KMS-11 (cell line): Measurements from ENCODE around the gene TAPBP.
"Not testable (repeated sequence)": the region's sequence is repeated elsewhere in the genome, so short reads cannot be mapped to it uniquely, and the experiment has no call there.

ENCODE experiments used
- H2AFZ ChIP-seq: fragments of 200-600 bp; sonication (generic); 2 replicates; pipeline ENCODE4 v1.6.1; 2016; ENCODE audit warnings: antibody characterized with exemption, mixed run types, low read depth
- H3K27ac ChIP-seq: fragments of 200-600 bp; sonication (generic); 2 replicates; pipeline ENCODE4 v1.6.1; 2016; ENCODE audit warnings: mild to moderate bottlenecking, mixed run types
- H3K27me3 ChIP-seq: fragments of 200-600 bp; sonication (generic); 2 replicates; pipeline ENCODE4 v1.6.1; 2017; ENCODE audit warnings: mild to moderate bottlenecking, low read depth, mixed run types, moderate library complexity; ENCODE audit not compliant: insufficient read depth
- H3K36me3 ChIP-seq: fragments of 200-600 bp; sonication (generic); 2 replicates; pipeline ENCODE4 v1.6.1; 2017; ENCODE audit warnings: mild to moderate bottlenecking, mixed run types; ENCODE audit not compliant: insufficient read depth
- H3K4me1 ChIP-seq: fragments of 200-600 bp; sonication (generic); 2 replicates; pipeline ENCODE4 v1.6.1; 2016; ENCODE audit warnings: mild to moderate bottlenecking, low read depth, mixed run types; ENCODE audit not compliant: poor library complexity, severe bottlenecking
- H3K4me2 ChIP-seq: fragments of 200-600 bp; sonication (generic); 2 replicates; pipeline ENCODE4 v1.7.0; 2016; ENCODE audit warnings: mild to moderate bottlenecking, mixed run types
- H3K4me3 ChIP-seq: fragments of 200-600 bp; sonication (generic); IDR thresholded peaks from 2 replicates; pipeline ENCODE4 v1.6.1; 2017; ENCODE audit warnings: low read depth, low read length, mixed read lengths; ENCODE audit not compliant: insufficient read depth
- H3K79me2 ChIP-seq: fragments of 200-600 bp; sonication (generic); 2 replicates; pipeline ENCODE4 v1.6.1; 2016; ENCODE audit warnings: low read depth, mixed run types; ENCODE audit not compliant: insufficient read depth
- H3K9ac ChIP-seq: fragments of 200-600 bp; sonication (generic); 2 replicates; pipeline ENCODE4 v1.6.1; 2016; ENCODE audit warnings: mild to moderate bottlenecking, mixed run types
- H4K20me1 ChIP-seq: fragments of 200-600 bp; sonication (generic); 2 replicates; pipeline ENCODE4 v1.6.1; 2016; ENCODE audit warnings: mild to moderate bottlenecking, mixed run types; ENCODE audit not compliant: insufficient read depth
- CTCF ChIP-seq: fragments of 200-600 bp; sonication (generic); conservative IDR thresholded peaks from 2 replicates; pipeline ENCODE4 v1.6.1; 2017; ENCODE audit warnings: low read depth, mild to moderate bottlenecking, antibody characterized with exemption, low read length, moderate library complexity, mixed read lengths

The TAPBP gene

GRCh38 chr6:33347816-33348215 is 33.9 kb upstream of the TAPBP start:
- peaks cover 23% of the 10 kb centered on the region for H3K4me1 ChIP-seq
- no peaks in the 10 kb centered on the region for H3K36me3 ChIP-seq
- no peak overlapping the region for H3K9ac ChIP-seq
- H2AFZ ChIP-seq = no peak overlapping the region
- H3K4me2 ChIP-seq = no peak overlapping the region
- H3K79me2 ChIP-seq = no peaks in the 10 kb centered on the region
- no peak overlapping the region for H3K27ac ChIP-seq
- H4K20me1 ChIP-seq = no peaks in the 10 kb centered on the region
- no peak for TF ChIP-seq CTCF
- no peak overlapping the region for H3K4me3 ChIP-seq
- H3K27me3 ChIP-seq = peaks cover 17% of the 10 kb centered on the region; the same call in 1 of the 2 replicates

- H4K20me1 ChIP-seq, H3K36me3 ChIP-seq, H3K4me3 ChIP-seq, H2AFZ ChIP-seq, H3K79me2 ChIP-seq, H3K27ac ChIP-seq, H3K9ac ChIP-seq, H3K4me2 ChIP-seq: not testable (repeated sequence)
- Histone ChIP-seq H3K27me3 (peaks cover 17% of the 10 kb centered on the region; the same call in 1 of the 2 replicates), H3K4me1 (peaks cover 23% of the 10 kb centered on the region)
These were observed 33.1 kb upstream of the TAPBP start for GRCh38 chr6:33346972-33347371.

GRCh38 chr6:33344701-33345697 is 31.1 kb upstream of the TAPBP start:
- Histone ChIP-seq H3K36me3 (no peaks in the 10 kb centered on the region), H2AFZ (no peak overlapping the region), H3K4me2 (peak overlapping the region; percentile 45), H3K27me3 (peaks cover 17% of the 10 kb centered on the region; the same call in 1 of the 2 replicates), H3K4me1 (peaks cover 27% of the 10 kb centered on the region), H3K9ac (no peak overlapping the region), H3K79me2 (no peaks in the 10 kb centered on the region), H4K20me1 (no peaks in the 10 kb centered on the region), H3K27ac (no peak overlapping the region; the same call in 1 of the 2 replicates), H3K4me3 (no peak overlapping the region)
- TF ChIP-seq CTCF = peak; percentile 79

GRCh38 chr6:33343953-33344611 is 30.2 kb upstream of the TAPBP start:
- no peaks in the 10 kb centered on the region for H3K36me3 ChIP-seq
- H3K27ac ChIP-seq = no peak overlapping the region
- H3K79me2 ChIP-seq = no peaks in the 10 kb centered on the region
- no peak overlapping the region for H2AFZ ChIP-seq
- H3K4me1 ChIP-seq = peaks cover 27% of the 10 kb centered on the region
- H3K4me3 ChIP-seq = no peak overlapping the region
- H3K27me3 ChIP-seq = peaks cover 17% of the 10 kb centered on the region; the same call in 1 of the 2 replicates
- peak overlapping the region; percentile 45 for H3K4me2 ChIP-seq
- H4K20me1 ChIP-seq = no peaks in the 10 kb centered on the region
- TF ChIP-seq CTCF = no peak
- H3K9ac ChIP-seq = no peak overlapping the region

- H2AFZ ChIP-seq, H3K9ac ChIP-seq, H3K4me3 ChIP-seq, H3K36me3 ChIP-seq, H4K20me1 ChIP-seq, H3K27ac ChIP-seq, H3K79me2 ChIP-seq: not testable (repeated sequence)
- peak overlapping the region; percentile 45; the same call in 1 of the 2 replicates for H3K4me2 ChIP-seq
- H3K27me3 ChIP-seq = peaks cover 12% of the 10 kb centered on the region; the same call in 1 of the 2 replicates
- peaks cover 27% of the 10 kb centered on the region for H3K4me1 ChIP-seq
These were observed 29.7 kb upstream of the TAPBP start for GRCh38 chr6:33343606-33343952.
